ENCODE results near the gene NLRP9. TPM values are rescaled to one million over a fixed set of nuclear protein-coding genes. Genes with fewer than 3 reads are reported as not detected.

NLRP9 gene
- total and polyA plus RNA-seq, 8 donors = not detected

- intact Hi-C loops (cut with DNase I; ENCODE audit: low total_unique reads) = no loop called here
- WGBS, 5 donors = 83 to 100% (median 87%) methylated on average over 2 to 3 of the region's 3 CpGs
- TF ChIP-seq EP300 (IDR thresholded peaks at IDR 0.05) = no peak
- no peak for TF ChIP-seq POLR2AphosphoS5 (IDR thresholded peaks at IDR 0.05)
- TF ChIP-seq POLR2A (IDR thresholded peaks at IDR 0.05) = no peak
- no peak for TF ChIP-seq CTCF (IDR thresholded peaks at IDR 0.05)
Measured at GRCh38 chr19:55705972-55706371, 32.2 kb downstream of the NLRP9 start.

GRCh38 chr19:55704494-55705245, 33.5 kb downstream of the NLRP9 start:
- intact Hi-C loops (cut with DNase I; ENCODE audit: low total_unique reads) = no loop called here
- 89 to 92% (median 90%) methylated on average over 14 to 15 of the region's 15 CpGs for WGBS, 5 donors

More at GRCh38 chr19:55705972-55706371, 32.2 kb downstream of the NLRP9 start:
- Histone ChIP-seq H3K36me3 (peaks cover 11 to 17% (median 13%) of the 10 kb centered on the region in 4 donors), H3K4me1 (peaks cover 16 to 26% (median 20%) of the 10 kb centered on the region in 4 donors), H3K27me3 (no peaks in the 10 kb centered on the region), H3K4me3 (no peak overlapping the region), H3K27ac (no peak overlapping the region), H3K9me3 (no peaks in the 10 kb centered on the region)
- DNase-seq = no peak

GRCh38 chr19:55703790-55704215, 34.4 kb downstream of the NLRP9 start:
- Histone ChIP-seq H3K4me3 (no peak overlapping the region), H3K9me3 (no peaks in the 10 kb centered on the region), H3K4me1 (peaks cover 16 to 33% (median 20%) of the 10 kb centered on the region in 4 donors), H3K36me3 (peaks cover 28 to 38% (median 35%) of the 10 kb centered on the region in 4 donors), H3K27ac (no peak overlapping the region), H3K27me3 (no peaks in the 10 kb centered on the region)
- no peak for TF ChIP-seq POLR2A (IDR thresholded peaks at IDR 0.05)
- TF ChIP-seq EP300 (IDR thresholded peaks at IDR 0.05) = no peak
- TF ChIP-seq POLR2AphosphoS5 (IDR thresholded peaks at IDR 0.05) = peak in 1 of 3 donors; percentile 57
- TF ChIP-seq CTCF (IDR thresholded peaks at IDR 0.05) = peak in 5 of 7 experiments; percentile 68 to 83 (median 81)
- DNase-seq = peak; percentile 72 to 82
- intact Hi-C loops (cut with DNase I; ENCODE audit: low total_unique reads) = no loop called here
- WGBS, 5 donors = 43 to 51% (median 46%) methylated on average over 32 to 38 of the region's 38 CpGs

More at GRCh38 chr19:55704494-55705245, 33.5 kb downstream of the NLRP9 start:
- H3K9me3 ChIP-seq = no peaks in the 10 kb centered on the region
- H3K4me3 ChIP-seq = no peak overlapping the region
- H3K4me1 ChIP-seq = peaks cover 16 to 33% (median 20%) of the 10 kb centered on the region in 4 donors
- TF ChIP-seq CTCF (IDR thresholded peaks at IDR 0.05) = no peak
- no peak for TF ChIP-seq EP300 (IDR thresholded peaks at IDR 0.05)
- no peak for TF ChIP-seq POLR2AphosphoS5 (IDR thresholded peaks at IDR 0.05)
- TF ChIP-seq POLR2A (IDR thresholded peaks at IDR 0.05) = no peak
- peaks cover 20 to 30% (median 26%) of the 10 kb centered on the region in 4 donors for H3K36me3 ChIP-seq
- H3K27ac ChIP-seq = no peak overlapping the region
- no peaks in the 10 kb centered on the region for H3K27me3 ChIP-seq
- DNase-seq = peak in 1 of 2 donors; percentile 17

- no peaks in the 10 kb centered on the region for H3K9me3 ChIP-seq
- H3K27me3 ChIP-seq = no peaks in the 10 kb centered on the region
- 31 to 66% (median 35%) methylated on average over 13 of the region's 13 CpGs for WGBS, 5 donors
- peak overlapping the region; percentile 15 to 67 (median 25) for H3K27ac ChIP-seq
- H3K4me1 ChIP-seq = peaks cover 16 to 33% (median 20%) of the 10 kb centered on the region in 4 donors
- no peak overlapping the region for H3K4me3 ChIP-seq
- TF ChIP-seq POLR2AphosphoS5 (IDR thresholded peaks at IDR 0.05) (peak in 1 of 3 donors; percentile 48), CTCF (IDR thresholded peaks at IDR 0.05) (no peak)
- H3K36me3 ChIP-seq = peaks cover 43 to 55% (median 51%) of the 10 kb centered on the region in 4 donors
- intact Hi-C loops (cut with DNase I; ENCODE audit: low total_unique reads) = no loop called here
- DNase-seq = peak; percentile 64 to 71
Measured at GRCh38 chr19:55702131-55702627, 36.0 kb downstream of the NLRP9 start.

All from stomach (tissue), 9 donors.